HepG2 (cell line): ENCODE measurements around the gene TRIM36. TPM values are rescaled to one million over a fixed set of nuclear protein-coding genes. Genes with fewer than 3 reads are reported as not detected.
A peak's percentile ranks its signal among the peaks of the same experiment; 100 is the strongest.

ENCODE experiments used
- ATAC-seq: fragments of 200-7000 bp; cut with Tn5 transposase; 3 replicates; pipeline ENCODE4 v1.9.1; 2020; ENCODE audit warnings: mild to moderate bottlenecking, moderate library complexity
- BruUV-seq: library from RNA; stranded (reverse); fragments of 400-500 nt; replicated peaks from 2 replicates; lab custom pipeline; 2021; lab: Mats Ljungman, UMichigan
- CTCF ChIA-PET: fragments of 300-600 bp; formaldehyde crosslinking; extraction: SDS; loops from one replicate; lab custom pipeline; 2021; ENCODE audit warnings: low total read pairs, inconsistent platforms, low intra/inter-chr PET ratio; lab: Yijun Ruan, JAX
- POLR2A ChIA-PET: fragments of 350-600 bp; sonication (Branson Sonifier 250); formaldehyde crosslinking; loops from one replicate; lab custom pipeline; 2020; ENCODE audit warnings: antibody characterized with exemption, inconsistent platforms; lab: Yijun Ruan, JAX
- DNase-seq: peaks from one replicate; pipeline ENCODE4 v3.0.0-alpha.2; 2015; ENCODE audit warnings: low spot score
- FAIRE-seq: peaks from 3 replicates; lab custom pipeline; 2011; peaks lifted over from hg19 to GRCh38; lab: Jason Lieb, UNC
- H2AFZ ChIP-seq: one replicate; pipeline ENCODE4 v1.6.1; 2011; ENCODE audit warnings: low read length, inconsistent platforms
- H3K27ac ChIP-seq: fragments of 300-600 bp; 3 replicates; pipeline ENCODE4 v1.8.0; 2011; ENCODE audit warnings: mixed run types, mild to moderate bottlenecking, mixed read lengths, low read length, inconsistent platforms; ENCODE audit not compliant: insufficient read depth; ENCODE audit errors: extremely low read length
- H3K27me3 ChIP-seq, 2 experiments: fragments of 200-600 bp in 1 of 2; 2 replicates in 1 of 2; 3 replicates in 1 of 2; pipeline versions ENCODE4 v1.6.0 to v1.8.0; 2011; ENCODE audit warnings: low read length in 2 of 2, mild to moderate bottlenecking in 2 of 2, moderate library complexity in 2 of 2, inconsistent platforms in 1 of 2; ENCODE audit not compliant: insufficient read depth in 2 of 2, control insufficient read depth in 1 of 2
- H3K36me3 ChIP-seq, 2 experiments: fragments of 200-600 bp in 1 of 2; replicated peaks in 1 of 2; 2 replicates in 1 of 2; 3 replicates in 1 of 2; pipeline versions ENCODE4 v1.5.1 to v1.8.0; 2011; ENCODE audit warnings: low read length in 2 of 2, inconsistent platforms in 1 of 2; ENCODE audit not compliant: insufficient read depth in 2 of 2, control insufficient read depth in 1 of 2
- H3K4me1 ChIP-seq: 2 replicates; pipeline ENCODE4 v1.5.1; 2012; ENCODE audit warnings: low read length, inconsistent platforms; ENCODE audit not compliant: insufficient read depth
- H3K4me2 ChIP-seq: 2 replicates; pipeline ENCODE4 v1.6.0; 2011; ENCODE audit warnings: low read depth, low read length, inconsistent platforms
- H3K4me3 ChIP-seq, 3 experiments: fragments of 200-600 bp in 1 of 3; sonication (generic), shearing (Covaris generic) in 1 of 3; replicated peaks in 1 of 3; 2 replicates each; pipeline ENCODE4 v1.5.1; 2011 to 2016; ENCODE audit warnings: low read length in 3 of 3, inconsistent platforms in 2 of 3, low read depth in 2 of 3, mild to moderate bottlenecking in 2 of 3, control low read depth in 1 of 3, mixed read lengths in 1 of 3; ENCODE audit not compliant: insufficient read depth in 1 of 3
- H3K79me2 ChIP-seq: one replicate; pipeline ENCODE4 v1.6.1; 2011; ENCODE audit warnings: low read length, inconsistent platforms; ENCODE audit not compliant: insufficient read depth
- H3K9ac ChIP-seq: 2 replicates; pipeline ENCODE4 v1.6.0; 2011; ENCODE audit warnings: mild to moderate bottlenecking, low read depth, low read length, inconsistent platforms; ENCODE audit not compliant: insufficient read depth
- H3K9me3 ChIP-seq: 2 replicates; pipeline ENCODE4 v1.5.1; 2012; ENCODE audit warnings: mild to moderate bottlenecking, low read length
- H4K20me1 ChIP-seq: 2 replicates; pipeline ENCODE4 v1.6.0; 2011; ENCODE audit warnings: inconsistent platforms, mild to moderate bottlenecking, low read length, moderate library complexity; ENCODE audit not compliant: insufficient read depth
- ASH2L ChIP-seq: fragments of 300-600, 200-600 bp; sonication (generic); IDR thresholded peaks from 2 replicates; pipeline ENCODE4 v1.7.0; 2017; ENCODE audit warnings: low read depth, mild to moderate bottlenecking, moderate library complexity, mixed read lengths, low read length; ENCODE audit not compliant: insufficient read length
- CBX5 ChIP-seq: sonication (generic); formaldehyde crosslinking; IDR thresholded peaks from 2 replicates; pipeline ENCODE4 v1.4.0; 2020; ENCODE audit warnings: missing genetic modification reagents, borderline replicate concordance
- MIER3 ChIP-seq: IDR thresholded peaks from 2 replicates; pipeline ENCODE4 v1.6.1; 2016; ENCODE audit warnings: missing compliant biosample characterization, borderline replicate concordance
- UBTF ChIP-seq: sonication (generic); formaldehyde crosslinking; IDR thresholded peaks from 2 replicates; pipeline ENCODE4 v1.4.0; 2020; ENCODE audit warnings: mild to moderate bottlenecking, missing genetic modification reagents
- ZBTB7A ChIP-seq: sonication (generic); formaldehyde crosslinking; IDR thresholded peaks from 2 replicates; pipeline ENCODE4 v1.8.0; 2022; ENCODE audit warnings: mild to moderate bottlenecking, missing genetic modification reagents
- ZNF10 ChIP-seq: sonication (generic); formaldehyde crosslinking; IDR thresholded peaks from 2 replicates; pipeline ENCODE4 v1.4.0; 2020; ENCODE audit warnings: mild to moderate bottlenecking, low read depth, missing genetic modification reagents, borderline replicate concordance
- ZNF33B ChIP-seq: sonication (generic); formaldehyde crosslinking; IDR thresholded peaks from 2 replicates; pipeline ENCODE4 v1.5.1; 2020; ENCODE audit warnings: mild to moderate bottlenecking, missing genetic modification reagents
- ZNF576 ChIP-seq: sonication (generic); formaldehyde crosslinking; IDR thresholded peaks from 2 replicates; pipeline ENCODE4 v1.4.0; 2020; ENCODE audit warnings: mild to moderate bottlenecking, missing genetic modification reagents
- ZNF691 ChIP-seq: sonication (generic); formaldehyde crosslinking; IDR thresholded peaks from 2 replicates; pipeline ENCODE4 v1.4.0; 2020; ENCODE audit warnings: missing genetic modification reagents, low read depth, mild to moderate bottlenecking, borderline replicate concordance
- ZNF749 ChIP-seq: sonication (generic); formaldehyde crosslinking; IDR thresholded peaks from 2 replicates; pipeline ENCODE4 v1.8.0; 2022; ENCODE audit warnings: mild to moderate bottlenecking, missing genetic modification reagents, moderate library complexity, borderline replicate concordance
- WGBS: methylation state at CpG from one replicate; pipeline ENCODE4 v1.1.6; 2017; ENCODE audit warnings: low lambda C conversion rate; 5-methylcytosine and 5-hydroxymethylcytosine counted together
- in situ Hi-C: cut with HindIII; loops from 2 replicates; pipeline ENCODE4 v1.10.0; 2017; ENCODE audit warnings: low pct_unique_long_range_greater_than_20kb; ENCODE audit not compliant: extremely low pct_ligation_motif_present
- intact Hi-C: fragments of 100-400 bp; cut with micrococcal nuclease; formaldehyde crosslinking; loops from one replicate; pipeline ENCODE4 v1.10.0; 2022; ENCODE audit not compliant: unreplicated experiment
- polyA plus RNA-seq, 8 experiments: library from polyadenylated mRNA; depleted of rRNA in 3 of 8; stranded (reverse) in 7 of 8; unstranded in 1 of 8; fragments of >200 nt; fragmentation: Illumina TruSeq in 4 of 8; extraction: Trizol in 4 of 8; gene quantifications; 2 replicates each; pipeline versions ENCODE4 v1.2.1 to v1.2.3, GENCODE V29; 2011 to 2016; ENCODE audit warnings: low read depth in 4 of 8, missing spikeins in 1 of 8, mixed read lengths in 1 of 8; ENCODE audit not compliant: insufficient read depth in 1 of 8
- total RNA-seq, 5 experiments: library from RNA; depleted of rRNA; stranded (reverse); fragments of >200 nt; fragmentation: Illumina TruSeq; extraction: Trizol; gene quantifications; 2 replicates each; pipeline ENCODE4 v1.2.3, GENCODE V29; 2016; ENCODE audit warnings: low read depth in 1 of 5
- TF ChIP-seq, protein P1 (sequence below): sonication (generic); formaldehyde crosslinking; IDR thresholded peaks from 2 replicates; pipeline ENCODE4 v1.9.0; 2021; ENCODE audit warnings: missing genetic modification reagents, borderline replicate concordance
- TF ChIP-seq, protein P2 (sequence below): sonication (generic); formaldehyde crosslinking; IDR thresholded peaks from 2 replicates; pipeline ENCODE4 v1.5.1; 2020; ENCODE audit warnings: mild to moderate bottlenecking, missing genetic modification reagents, moderate library complexity
- TF ChIP-seq, protein P3 (sequence below): IDR thresholded peaks from 2 replicates; pipeline ENCODE4 v1.6.1; 2016; ENCODE audit warnings: missing compliant biosample characterization, missing genetic modification reagents, borderline replicate concordance

Gene TRIM36
- total and polyA plus RNA-seq, 2 of the 13 experiments (the other 11 are each of a cell fraction or from before 2014, with no cell fraction given), result 1.7 to 2.4 TPM

- H3K27ac ChIP-seq, result no peak overlapping the region
- H3K9me3 ChIP-seq, result peaks cover 4% of the 10 kb centered on the region; the same call in 1 of the 2 replicates
- no peak overlapping the region for H3K9ac ChIP-seq
- no peak for ATAC-seq
- peak overlapping the region; percentile 84 for H3K4me2 ChIP-seq
- H3K4me1 ChIP-seq, result peaks cover 17% of the 10 kb centered on the region
- H4K20me1 ChIP-seq, result no peaks in the 10 kb centered on the region
- no peak for TF ChIP-seq ZNF691 (CRISPR knock-in tag)
- TF ChIP-seq CBX5 (CRISPR knock-in tag), result no peak
- no peak for TF ChIP-seq ZNF576 (CRISPR knock-in tag)
- TF ChIP-seq ZNF749 (CRISPR knock-in tag), result no peak
- no peak for TF ChIP-seq MIER3 (CRISPR knock-in tag)
- TF ChIP-seq, protein P1, sequence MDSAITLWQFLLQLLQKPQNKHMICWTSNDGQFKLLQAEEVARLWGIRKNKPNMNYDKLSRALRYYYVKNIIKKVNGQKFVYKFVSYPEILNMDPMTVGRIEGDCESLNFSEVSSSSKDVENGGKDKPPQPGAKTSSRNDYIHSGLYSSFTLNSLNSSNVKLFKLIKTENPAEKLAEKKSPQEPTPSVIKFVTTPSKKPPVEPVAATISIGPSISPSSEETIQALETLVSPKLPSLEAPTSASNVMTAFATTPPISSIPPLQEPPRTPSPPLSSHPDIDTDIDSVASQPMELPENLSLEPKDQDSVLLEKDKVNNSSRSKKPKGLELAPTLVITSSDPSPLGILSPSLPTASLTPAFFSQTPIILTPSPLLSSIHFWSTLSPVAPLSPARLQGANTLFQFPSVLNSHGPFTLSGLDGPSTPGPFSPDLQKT (CRISPR knock-in tag), result no peak
- no peak for TF ChIP-seq ZNF10 (CRISPR knock-in tag)
- TF ChIP-seq, protein P2, sequence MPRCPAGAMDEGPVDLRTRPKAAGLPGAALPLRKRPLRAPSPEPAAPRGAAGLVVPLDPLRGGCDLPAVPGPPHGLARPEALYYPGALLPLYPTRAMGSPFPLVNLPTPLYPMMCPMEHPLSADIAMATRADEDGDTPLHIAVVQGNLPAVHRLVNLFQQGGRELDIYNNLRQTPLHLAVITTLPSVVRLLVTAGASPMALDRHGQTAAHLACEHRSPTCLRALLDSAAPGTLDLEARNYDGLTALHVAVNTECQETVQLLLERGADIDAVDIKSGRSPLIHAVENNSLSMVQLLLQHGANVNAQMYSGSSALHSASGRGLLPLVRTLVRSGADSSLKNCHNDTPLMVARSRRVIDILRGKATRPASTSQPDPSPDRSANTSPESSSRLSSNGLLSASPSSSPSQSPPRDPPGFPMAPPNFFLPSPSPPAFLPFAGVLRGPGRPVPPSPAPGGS (CRISPR knock-in tag), result no peak
- TF ChIP-seq ASH2L, result no peak
- no peak for TF ChIP-seq ZBTB7A (CRISPR knock-in tag)
- no peak for TF ChIP-seq UBTF (CRISPR knock-in tag)
- no peak for TF ChIP-seq ZNF33B (CRISPR knock-in tag)
- TF ChIP-seq, protein P3, sequence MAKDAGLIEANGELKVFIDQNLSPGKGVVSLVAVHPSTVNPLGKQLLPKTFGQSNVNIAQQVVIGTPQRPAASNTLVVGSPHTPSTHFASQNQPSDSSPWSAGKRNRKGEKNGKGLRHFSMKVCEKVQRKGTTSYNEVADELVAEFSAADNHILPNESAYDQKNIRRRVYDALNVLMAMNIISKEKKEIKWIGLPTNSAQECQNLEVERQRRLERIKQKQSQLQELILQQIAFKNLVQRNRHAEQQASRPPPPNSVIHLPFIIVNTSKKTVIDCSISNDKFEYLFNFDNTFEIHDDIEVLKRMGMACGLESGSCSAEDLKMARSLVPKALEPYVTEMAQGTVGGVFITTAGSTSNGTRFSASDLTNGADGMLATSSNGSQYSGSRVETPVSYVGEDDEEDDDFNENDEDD, result no peak
- intact Hi-C loops (loop anchor here (2.0 kb wide), 1 partner anchor 24 kb away; no protein-coding TSS in a partner anchor), in situ Hi-C loops (no loop called here)
- H3K36me3 ChIP-seq, result no peaks in the 10 kb centered on the region
- no peak for DNase-seq
- peak overlapping the region in 1 of 3 experiments; percentile 83; a peak in 3 of 6 replicates for H3K4me3 ChIP-seq
- no peaks in the 10 kb centered on the region for H3K79me2 ChIP-seq
- FAIRE-seq, result no peak
- ChIA-PET POLR2A (no interaction called here), CTCF (no interaction called here)
- WGBS, result 71% methylated on average over 16 of the region's 16 CpGs
- H2AFZ ChIP-seq, result no peak overlapping the region
- BruUV-seq, result no TSS peak
- peaks cover 0 to 13% of the 10 kb centered on the region in 2 experiments; a peak in 2 of 5 replicates for H3K27me3 ChIP-seq
Measured at GRCh38 chr5:115170929-115171510, 1.3 kb upstream of the TRIM36 start.
